Measurements from ENCODE around the gene TSC22D1. TPM values are rescaled to one million over a fixed set of nuclear protein-coding genes. Genes with fewer than 3 reads are reported as not detected.

TSC22D1 gene
- total RNA-seq, 1 donor from 2014 or later = 70.8 TPM

- no peaks in the 10 kb centered on the region for H3K27me3 ChIP-seq (ENCODE audit: control insufficient read depth, insufficient read depth, low read length)
- DNase-seq (ENCODE audit: low read depth) = no peak
- no peak overlapping the region for H3K4me3 ChIP-seq (ENCODE audit: low read depth, low read length)
- H3K36me3 ChIP-seq (ENCODE audit: control insufficient read depth, insufficient read depth, low read length) = no peaks in the 10 kb centered on the region
- FAIRE-seq = no peak
- no peak for TF ChIP-seq CTCF (IDR thresholded peaks at IDR 0.05; ENCODE audit: insufficient read depth, low read length, severe bottlenecking)
These were observed 128.3 kb downstream of the TSC22D1 start for GRCh38 chr13:44447783-44448321.

GRCh38 chr13:44440046-44440608 lies 136.0 kb downstream of the TSC22D1 start:
- Histone ChIP-seq H3K4me3 (ENCODE audit: low read depth, low read length) (no peak overlapping the region), H3K27me3 (ENCODE audit: control insufficient read depth, insufficient read depth, low read length) (no peaks in the 10 kb centered on the region), H3K36me3 (ENCODE audit: control insufficient read depth, insufficient read depth, low read length) (no peaks in the 10 kb centered on the region)
- FAIRE-seq (peak; percentile 81), DNase-seq (ENCODE audit: low read depth) (no peak)
- TF ChIP-seq CTCF (IDR thresholded peaks at IDR 0.05; ENCODE audit: insufficient read depth, low read length, severe bottlenecking) = no peak

GRCh38 chr13:44439452-44440024 lies 136.6 kb downstream of the TSC22D1 start:
- TF ChIP-seq CTCF (IDR thresholded peaks at IDR 0.05; ENCODE audit: insufficient read depth, low read length, severe bottlenecking) = no peak
- peaks cover 1% of the 10 kb centered on the region for H3K36me3 ChIP-seq (ENCODE audit: control insufficient read depth, insufficient read depth, low read length)
- DNase-seq (ENCODE audit: low read depth) = no peak
- no peak for FAIRE-seq
- H3K27me3 ChIP-seq (ENCODE audit: control insufficient read depth, insufficient read depth, low read length) = no peaks in the 10 kb centered on the region
- H3K4me3 ChIP-seq (ENCODE audit: low read depth, low read length) = no peak overlapping the region

- Histone ChIP-seq H3K27me3 (ENCODE audit: control insufficient read depth, insufficient read depth, low read length) (no peaks in the 10 kb centered on the region), H3K4me3 (ENCODE audit: low read depth, low read length) (no peak overlapping the region), H3K36me3 (ENCODE audit: control insufficient read depth, insufficient read depth, low read length) (peaks cover 7% of the 10 kb centered on the region)
- TF ChIP-seq CTCF (IDR thresholded peaks at IDR 0.05; ENCODE audit: insufficient read depth, low read length, severe bottlenecking) = no peak
- FAIRE-seq (no peak), DNase-seq (ENCODE audit: low read depth) (no peak)
These were observed 137.9 kb downstream of the TSC22D1 start for GRCh38 chr13:44438234-44438579.

- DNase-seq (ENCODE audit: low read depth) = peak; percentile 73
- Histone ChIP-seq H3K36me3 (ENCODE audit: control insufficient read depth, insufficient read depth, low read length) (peaks cover 7% of the 10 kb centered on the region), H3K4me3 (ENCODE audit: low read depth, low read length) (peak overlapping the region; percentile 65), H3K27me3 (ENCODE audit: control insufficient read depth, insufficient read depth, low read length) (no peaks in the 10 kb centered on the region)
- no peak for TF ChIP-seq CTCF (IDR thresholded peaks at IDR 0.05; ENCODE audit: insufficient read depth, low read length, severe bottlenecking)
- FAIRE-seq = no peak
These were observed 138.5 kb downstream of the TSC22D1 start for GRCh38 chr13:44437356-44438233.

Data from bronchial epithelial cell (primary cell).